GM23338 (cell line): ENCODE data around the gene PTPRJ. TPM values are rescaled to one million over a fixed set of nuclear protein-coding genes. Genes with fewer than 3 reads are reported as not detected.
A peak's percentile ranks its signal among the peaks of the same experiment; 100 is the strongest.
"Not testable (repeated sequence)": the region's sequence is repeated elsewhere in the genome, so short reads cannot be mapped to it uniquely, and the experiment has no call there.

Source experiments
- ATAC-seq: fragments of 200-7000 bp; cut with Tn5 transposase; 3 replicates; pipeline ENCODE4 v1.9.1; 2020
- DNase-seq: peaks from one replicate; pipeline ENCODE4 v3.0.0-alpha.2; 2015; ENCODE audit warnings: low spot score
- H2AFZ ChIP-seq: fragments of 200-600 bp; sonication (generic); 2 replicates; pipeline ENCODE4 v1.8.0; 2016; ENCODE audit warnings: antibody characterized with exemption, mild to moderate bottlenecking, moderate library complexity
- H3F3A ChIP-seq: fragments of 200-600 bp; sonication (generic); replicated peaks from 2 replicates; pipeline ENCODE4 v1.8.0; 2017; ENCODE audit warnings: antibody characterized with exemption, mixed run types, low read depth
- H3K27ac ChIP-seq: fragments of 200-600 bp; sonication (generic); 2 replicates; pipeline ENCODE4 v1.6.1; 2016; ENCODE audit warnings: low read depth
- H3K27me3 ChIP-seq: fragments of 200-600 bp; sonication (generic); 2 replicates; pipeline ENCODE4 v1.8.0; 2016; ENCODE audit warnings: mild to moderate bottlenecking, mixed run types, moderate library complexity; ENCODE audit not compliant: insufficient read depth
- H3K36me3 ChIP-seq: fragments of 200-600 bp; sonication (generic); 2 replicates; pipeline ENCODE4 v1.8.0; 2016; ENCODE audit warnings: mild to moderate bottlenecking; ENCODE audit not compliant: insufficient read depth
- H3K4me1 ChIP-seq: fragments of 200-600 bp; sonication (generic); 2 replicates; pipeline ENCODE4 v1.8.0; 2016; ENCODE audit warnings: mild to moderate bottlenecking, moderate library complexity; ENCODE audit not compliant: insufficient read depth
- H3K4me2 ChIP-seq: fragments of 200-600 bp; sonication (generic); 2 replicates; pipeline ENCODE4 v1.7.1; 2017; ENCODE audit warnings: mixed run types
- H3K4me3 ChIP-seq: fragments of 200-600 bp; sonication (generic); 2 replicates; pipeline ENCODE4 v1.6.1; 2016; ENCODE audit warnings: mixed run types
- H3K79me2 ChIP-seq: fragments of 200-600 bp; sonication (generic); replicated peaks from 2 replicates; pipeline ENCODE4 v1.8.0; 2017; ENCODE audit warnings: mild to moderate bottlenecking; ENCODE audit not compliant: insufficient read depth
- H3K9me2 ChIP-seq: fragments of 200-600 bp; sonication (generic); 2 replicates; pipeline ENCODE4 v1.8.0; 2017; ENCODE audit not compliant: insufficient read depth
- H4K20me1 ChIP-seq: fragments of 200-600 bp; sonication (generic); replicated peaks from 2 replicates; pipeline ENCODE4 v1.8.0; 2017; ENCODE audit warnings: mild to moderate bottlenecking; ENCODE audit not compliant: insufficient read depth
- H3K27ac Mint-ChIP-seq: 2 replicates; pipeline ENCODE4 v1.8.0; 2020; ENCODE audit warnings: inconsistent platforms, mild to moderate bottlenecking, moderate library complexity, mixed read lengths
- H3K27me3 Mint-ChIP-seq: 3 replicates; pipeline ENCODE4 v1.8.0; 2022; ENCODE audit warnings: low read depth, mild to moderate bottlenecking, moderate library complexity, mixed read lengths, inconsistent platforms; ENCODE audit not compliant: insufficient read depth, poor library complexity
- H3K36me3 Mint-ChIP-seq: 3 replicates; pipeline ENCODE4 v1.8.0; 2021; ENCODE audit warnings: low read depth, mild to moderate bottlenecking, inconsistent platforms, moderate library complexity, mixed read lengths
- H3K4me1 Mint-ChIP-seq: 3 replicates; pipeline ENCODE4 v1.8.0; 2020; ENCODE audit warnings: mild to moderate bottlenecking, inconsistent platforms, mixed read lengths
- H3K4me3 Mint-ChIP-seq: 3 replicates; pipeline ENCODE4 v1.8.0; 2021; ENCODE audit warnings: moderate library complexity, mild to moderate bottlenecking, inconsistent platforms, mixed read lengths
- H3K9me3 Mint-ChIP-seq: 3 replicates; pipeline ENCODE4 v1.8.0; 2020; ENCODE audit warnings: moderate library complexity, mild to moderate bottlenecking, inconsistent platforms, mixed read lengths
- EZH2 ChIP-seq: fragments of 200-600 bp; sonication (generic); IDR thresholded peaks from one replicate; pipeline ENCODE4 v1.8.0; 2017; ENCODE audit warnings: antibody characterized with exemption, mild to moderate bottlenecking, low read depth; ENCODE audit not compliant: unreplicated experiment
- polyA plus RNA-seq: library from polyadenylated mRNA; unstranded; fragments of >200 nt; fragmentation: Nextera tagmentation; extraction: Ambion mirVana; gene quantifications from 2 replicates; pipeline ENCODE4 v1.2.1, GENCODE V29; 2016
- total RNA-seq: library from RNA; depleted of rRNA; stranded (reverse); fragments of >200 nt; shearing (Covaris generic); gene quantifications from 2 replicates; pipeline ENCODE4 v1.2.3, GENCODE V29; 2014
- TF ChIP-seq, protein P1 (sequence below): fragments of 250-450 bp; sonication (Bioruptor Pico); IDR thresholded peaks from 2 replicates; pipeline ENCODE4 v1.5.0; 2020; ENCODE audit warnings: mild to moderate bottlenecking, moderate library complexity
- TF ChIP-seq, protein P2 (sequence below): IDR thresholded peaks from one replicate; pipeline ENCODE4 v1.6.1; 2018; ENCODE audit warnings: antibody characterized with exemption; ENCODE audit not compliant: unreplicated experiment

The PTPRJ gene
- total and polyA plus RNA-seq, 2 experiments from 2014 or later = 4.2 to 16.0 TPM

GRCh38 chr11:47950396-47950795 is 30.0 kb upstream of the PTPRJ start (continued):
- TF ChIP-seq, protein P1, sequence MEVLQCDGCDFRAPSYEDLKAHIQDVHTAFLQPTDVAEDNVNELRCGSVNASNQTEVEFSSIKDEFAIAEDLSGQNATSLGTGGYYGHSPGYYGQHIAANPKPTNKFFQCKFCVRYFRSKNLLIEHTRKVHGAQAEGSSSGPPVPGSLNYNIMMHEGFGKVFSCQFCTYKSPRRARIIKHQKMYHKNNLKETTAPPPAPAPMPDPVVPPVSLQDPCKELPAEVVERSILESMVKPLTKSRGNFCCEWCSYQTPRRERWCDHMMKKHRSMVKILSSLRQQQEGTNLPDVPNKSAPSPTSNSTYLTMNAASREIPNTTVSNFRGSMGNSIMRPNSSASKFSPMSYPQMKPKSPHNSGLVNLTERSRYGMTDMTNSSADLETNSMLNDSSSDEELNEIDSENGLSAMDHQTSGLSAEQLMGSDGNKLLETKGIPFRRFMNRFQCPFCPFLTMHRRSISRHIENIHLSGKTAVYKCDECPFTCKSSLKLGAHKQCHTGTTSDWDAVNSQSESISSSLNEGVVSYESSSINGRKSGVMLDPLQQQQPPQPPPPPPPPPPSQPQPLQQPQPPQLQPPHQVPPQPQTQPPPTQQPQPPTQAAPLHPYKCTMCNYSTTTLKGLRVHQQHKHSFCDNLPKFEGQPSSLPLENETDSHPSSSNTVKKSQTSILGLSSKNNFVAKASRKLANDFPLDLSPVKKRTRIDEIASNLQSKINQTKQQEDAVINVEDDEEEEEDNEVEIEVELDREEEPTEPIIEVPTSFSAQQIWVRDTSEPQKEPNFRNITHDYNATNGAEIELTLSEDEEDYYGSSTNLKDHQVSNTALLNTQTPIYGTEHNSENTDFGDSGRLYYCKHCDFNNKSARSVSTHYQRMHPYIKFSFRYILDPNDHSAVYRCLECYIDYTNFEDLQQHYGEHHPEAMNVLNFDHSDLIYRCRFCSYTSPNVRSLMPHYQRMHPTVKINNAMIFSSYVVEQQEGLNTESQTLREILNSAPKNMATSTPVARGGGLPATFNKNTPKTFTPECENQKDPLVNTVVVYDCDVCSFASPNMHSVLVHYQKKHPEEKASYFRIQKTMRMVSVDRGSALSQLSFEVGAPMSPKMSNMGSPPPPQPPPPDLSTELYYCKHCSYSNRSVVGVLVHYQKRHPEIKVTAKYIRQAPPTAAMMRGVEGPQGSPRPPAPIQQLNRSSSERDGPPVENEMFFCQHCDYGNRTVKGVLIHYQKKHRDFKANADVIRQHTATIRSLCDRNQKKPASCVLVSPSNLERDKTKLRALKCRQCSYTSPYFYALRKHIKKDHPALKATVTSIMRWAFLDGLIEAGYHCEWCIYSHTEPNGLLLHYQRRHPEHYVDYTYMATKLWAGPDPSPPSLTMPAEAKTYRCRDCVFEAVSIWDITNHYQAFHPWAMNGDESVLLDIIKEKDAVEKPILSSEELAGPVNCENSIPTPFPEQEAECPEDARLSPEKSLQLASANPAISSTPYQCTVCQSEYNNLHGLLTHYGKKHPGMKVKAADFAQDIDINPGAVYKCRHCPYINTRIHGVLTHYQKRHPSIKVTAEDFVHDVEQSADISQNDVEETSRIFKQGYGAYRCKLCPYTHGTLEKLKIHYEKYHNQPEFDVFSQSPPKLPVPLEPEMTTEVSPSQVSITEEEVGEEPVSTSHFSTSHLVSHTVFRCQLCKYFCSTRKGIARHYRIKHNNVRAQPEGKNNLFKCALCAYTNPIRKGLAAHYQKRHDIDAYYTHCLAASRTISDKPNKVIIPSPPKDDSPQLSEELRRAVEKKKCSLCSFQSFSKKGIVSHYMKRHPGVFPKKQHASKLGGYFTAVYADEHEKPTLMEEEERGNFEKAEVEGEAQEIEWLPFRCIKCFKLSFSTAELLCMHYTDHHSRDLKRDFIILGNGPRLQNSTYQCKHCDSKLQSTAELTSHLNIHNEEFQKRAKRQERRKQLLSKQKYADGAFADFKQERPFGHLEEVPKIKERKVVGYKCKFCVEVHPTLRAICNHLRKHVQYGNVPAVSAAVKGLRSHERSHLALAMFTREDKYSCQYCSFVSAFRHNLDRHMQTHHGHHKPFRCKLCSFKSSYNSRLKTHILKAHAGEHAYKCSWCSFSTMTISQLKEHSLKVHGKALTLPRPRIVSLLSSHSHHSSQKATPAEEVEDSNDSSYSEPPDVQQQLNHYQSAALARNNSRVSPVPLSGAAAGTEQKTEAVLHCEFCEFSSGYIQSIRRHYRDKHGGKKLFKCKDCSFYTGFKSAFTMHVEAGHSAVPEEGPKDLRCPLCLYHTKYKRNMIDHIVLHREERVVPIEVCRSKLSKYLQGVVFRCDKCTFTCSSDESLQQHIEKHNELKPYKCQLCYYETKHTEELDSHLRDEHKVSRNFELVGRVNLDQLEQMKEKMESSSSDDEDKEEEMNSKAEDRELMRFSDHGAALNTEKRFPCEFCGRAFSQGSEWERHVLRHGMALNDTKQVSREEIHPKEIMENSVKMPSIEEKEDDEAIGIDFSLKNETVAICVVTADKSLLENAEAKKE (CRISPR knock-in tag) = no peak
- no peak for TF ChIP-seq EZH2

GRCh38 chr11:47951504-47951903 is 28.9 kb upstream of the PTPRJ start:
- H3F3A ChIP-seq, H3K36me3 ChIP-seq, H3K36me3 Mint-ChIP-seq, H3K79me2 ChIP-seq, H3K4me3 ChIP-seq, H3K27me3 Mint-ChIP-seq, H3K4me3 Mint-ChIP-seq, H3K27me3 ChIP-seq, H3K27ac ChIP-seq, H3K4me2 ChIP-seq, H2AFZ ChIP-seq, H3K9me3 Mint-ChIP-seq, H3K9me2 ChIP-seq, H3K4me1 ChIP-seq, H3K27ac Mint-ChIP-seq, DNase-seq, ATAC-seq, H4K20me1 ChIP-seq: not testable (repeated sequence)
- H3K4me1 Mint-ChIP-seq = peaks cover 13% of the 10 kb centered on the region

DNA sequence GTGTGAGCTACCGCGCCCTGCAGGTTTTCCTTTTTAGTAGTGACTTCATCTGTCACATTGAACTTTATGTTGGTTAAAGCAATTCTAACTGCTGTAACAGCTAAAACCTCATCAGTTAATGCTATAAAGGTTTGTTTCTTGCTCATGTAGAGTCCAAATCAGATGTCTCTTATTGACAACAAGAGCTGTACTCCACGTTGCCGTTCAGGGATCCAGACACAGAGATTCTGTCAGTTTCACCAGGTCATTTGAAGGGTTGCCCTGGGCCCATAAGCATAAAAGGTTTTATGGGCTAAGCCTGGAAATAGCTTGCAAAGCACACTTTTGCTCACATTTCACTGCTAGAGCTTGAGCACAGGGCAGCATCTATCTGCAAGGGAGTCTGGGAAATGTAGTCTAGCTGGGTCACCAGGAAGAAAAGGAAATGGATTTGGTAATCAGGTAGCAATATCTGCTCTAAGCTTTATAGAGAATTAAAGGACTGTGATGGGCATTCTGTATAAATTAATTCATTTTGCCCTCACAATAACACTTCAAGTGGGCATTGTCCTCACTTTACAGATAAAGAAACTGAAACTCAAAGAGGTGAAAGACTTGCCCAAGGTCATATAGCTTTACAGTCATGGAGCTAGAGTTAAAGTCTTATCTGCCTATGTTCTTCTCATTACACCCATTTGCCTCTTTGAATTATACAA is 25.2 kb upstream of the PTPRJ start:
- H3K9me3 Mint-ChIP-seq = no peaks in the 10 kb centered on the region; the same call in 2 of the 3 replicates
- Histone ChIP-seq H3K36me3 (no peaks in the 10 kb centered on the region), H3K9me2 (no peaks in the 10 kb centered on the region), H3K79me2 (no peaks in the 10 kb centered on the region), H4K20me1 (no peaks in the 10 kb centered on the region), H3K4me2 (no peak overlapping the region), H3K4me3 (no peak overlapping the region), H3K27ac (no peak overlapping the region), H3F3A (no peaks in the 10 kb centered on the region), H2AFZ (no peak overlapping the region), H3K4me1 (no peaks in the 10 kb centered on the region), H3K27me3 (no peaks in the 10 kb centered on the region)
- H3K27me3 Mint-ChIP-seq = peaks cover 5% of the 10 kb centered on the region
- H3K4me3 Mint-ChIP-seq = no peak overlapping the region
- no peak overlapping the region for H3K27ac Mint-ChIP-seq
- TF ChIP-seq, protein P2, sequence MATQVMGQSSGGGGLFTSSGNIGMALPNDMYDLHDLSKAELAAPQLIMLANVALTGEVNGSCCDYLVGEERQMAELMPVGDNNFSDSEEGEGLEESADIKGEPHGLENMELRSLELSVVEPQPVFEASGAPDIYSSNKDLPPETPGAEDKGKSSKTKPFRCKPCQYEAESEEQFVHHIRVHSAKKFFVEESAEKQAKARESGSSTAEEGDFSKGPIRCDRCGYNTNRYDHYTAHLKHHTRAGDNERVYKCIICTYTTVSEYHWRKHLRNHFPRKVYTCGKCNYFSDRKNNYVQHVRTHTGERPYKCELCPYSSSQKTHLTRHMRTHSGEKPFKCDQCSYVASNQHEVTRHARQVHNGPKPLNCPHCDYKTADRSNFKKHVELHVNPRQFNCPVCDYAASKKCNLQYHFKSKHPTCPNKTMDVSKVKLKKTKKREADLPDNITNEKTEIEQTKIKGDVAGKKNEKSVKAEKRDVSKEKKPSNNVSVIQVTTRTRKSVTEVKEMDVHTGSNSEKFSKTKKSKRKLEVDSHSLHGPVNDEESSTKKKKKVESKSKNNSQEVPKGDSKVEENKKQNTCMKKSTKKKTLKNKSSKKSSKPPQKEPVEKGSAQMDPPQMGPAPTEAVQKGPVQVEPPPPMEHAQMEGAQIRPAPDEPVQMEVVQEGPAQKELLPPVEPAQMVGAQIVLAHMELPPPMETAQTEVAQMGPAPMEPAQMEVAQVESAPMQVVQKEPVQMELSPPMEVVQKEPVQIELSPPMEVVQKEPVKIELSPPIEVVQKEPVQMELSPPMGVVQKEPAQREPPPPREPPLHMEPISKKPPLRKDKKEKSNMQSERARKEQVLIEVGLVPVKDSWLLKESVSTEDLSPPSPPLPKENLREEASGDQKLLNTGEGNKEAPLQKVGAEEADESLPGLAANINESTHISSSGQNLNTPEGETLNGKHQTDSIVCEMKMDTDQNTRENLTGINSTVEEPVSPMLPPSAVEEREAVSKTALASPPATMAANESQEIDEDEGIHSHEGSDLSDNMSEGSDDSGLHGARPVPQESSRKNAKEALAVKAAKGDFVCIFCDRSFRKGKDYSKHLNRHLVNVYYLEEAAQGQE = no peak
- DNase-seq (peak; percentile 14), ATAC-seq (no peak)
- no peaks in the 10 kb centered on the region for H3K36me3 Mint-ChIP-seq
- peaks cover 3% of the 10 kb centered on the region; the same call in 2 of the 3 replicates for H3K4me1 Mint-ChIP-seq
